GM12864 (cell line): ENCODE results near the gene TMEM272.
A peak's percentile ranks its signal among the peaks of the same experiment; 100 is the strongest.

ENCODE experiments used
- DNase-seq: peaks from one replicate; pipeline ENCODE4 v3.0.0-alpha.2; 2011; ENCODE audit warnings: low read depth
- H3K4me3 ChIP-seq: 2 replicates; pipeline ENCODE4 v1.5.1; 2011; ENCODE audit warnings: mild to moderate bottlenecking, low read depth, low read length, control low read depth
- CTCF ChIP-seq: IDR thresholded peaks from 2 replicates; pipeline ENCODE4 v1.5.1; 2011; ENCODE audit warnings: low read depth, mild to moderate bottlenecking, moderate library complexity, low read length, control low read depth, inconsistent platforms; ENCODE audit errors: missing control alignments

TMEM272 gene

DNA sequence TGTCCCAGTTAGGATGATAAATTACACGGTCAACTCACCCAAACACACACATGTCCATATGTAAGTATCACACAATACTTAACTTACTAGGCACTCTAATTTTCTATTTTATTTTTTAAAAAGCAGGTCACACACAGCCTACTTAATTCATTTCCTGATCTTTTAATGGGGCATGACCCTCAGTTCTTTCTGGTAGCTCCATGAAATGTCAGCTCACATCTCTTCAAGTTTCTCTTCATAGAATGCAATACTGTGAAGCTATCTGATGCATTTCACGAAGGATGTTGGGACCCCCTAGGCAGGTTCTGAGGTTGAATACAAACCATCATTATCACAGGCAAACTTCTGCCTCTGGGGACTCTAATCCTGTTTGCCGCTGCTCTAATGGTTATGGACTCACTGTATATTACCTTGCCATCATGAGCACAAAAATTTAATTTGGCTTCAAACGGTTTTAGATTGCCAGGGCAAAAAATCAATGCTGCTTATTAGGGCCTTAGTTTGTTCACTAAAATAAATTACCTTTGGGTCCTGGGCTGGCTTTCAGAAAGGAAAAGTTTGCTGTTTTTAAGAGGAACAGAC is 24.9 kb downstream of the TMEM272 start:
- DNase-seq = no peak
- TF ChIP-seq CTCF = no peak
- H3K4me3 ChIP-seq = no peak overlapping the region

DNA sequence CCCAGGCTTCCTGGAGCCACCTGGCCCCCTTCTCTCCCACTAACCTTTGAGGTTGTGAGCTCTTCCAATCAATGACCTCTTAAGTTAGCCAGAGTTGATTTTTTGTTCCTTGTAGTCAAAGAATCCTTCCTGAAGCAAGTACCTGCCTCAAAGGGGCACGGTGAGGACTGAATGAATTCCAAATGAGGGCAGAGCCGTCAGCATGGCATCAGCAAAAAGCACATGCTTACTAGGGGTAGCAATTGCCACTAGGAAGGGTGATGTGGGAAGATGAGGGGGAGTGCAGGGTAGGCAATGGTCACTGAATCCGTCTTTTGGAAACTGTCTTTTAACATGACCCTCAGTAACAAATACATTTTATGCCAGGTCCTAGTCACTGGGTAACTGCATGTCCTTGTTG is 25.4 kb downstream of the TMEM272 start:
- no peak for DNase-seq
- no peak overlapping the region for H3K4me3 ChIP-seq
- no peak for TF ChIP-seq CTCF

DNA sequence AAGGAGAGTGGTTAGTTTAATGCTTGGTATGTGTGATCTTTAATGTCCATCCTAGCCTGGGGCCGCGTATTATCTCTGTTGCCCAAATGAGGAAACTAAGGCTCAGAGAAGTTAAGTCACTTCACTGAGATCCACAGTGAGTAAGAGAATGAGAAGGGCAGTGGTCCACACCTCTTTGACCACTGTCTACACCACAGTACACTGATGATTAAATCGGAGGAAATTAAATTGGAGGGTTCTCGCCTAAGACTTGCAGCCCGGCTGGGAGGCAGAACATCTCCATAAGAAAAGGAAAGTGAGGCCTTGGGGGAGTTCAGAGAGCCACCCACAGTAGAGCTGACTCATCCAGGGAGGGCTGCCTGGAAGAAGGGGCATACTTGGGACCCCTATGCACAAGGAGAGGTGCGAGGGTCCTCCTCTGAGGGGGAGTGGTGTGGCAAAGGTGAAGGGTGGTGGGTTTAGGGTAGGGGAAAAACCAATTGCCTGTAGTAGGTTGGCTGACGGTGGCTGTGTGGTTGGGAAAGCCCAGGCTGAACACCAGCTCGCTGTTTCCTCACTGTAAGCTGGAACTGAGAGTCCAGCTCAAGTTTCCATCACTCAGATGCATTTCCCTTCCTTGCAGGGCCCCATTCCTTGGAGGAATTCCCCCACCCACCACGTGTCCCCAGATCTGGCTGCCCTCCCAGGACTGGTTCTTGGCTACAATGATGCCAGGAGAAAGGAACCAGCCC is 26.0 kb downstream of the TMEM272 start:
- TF ChIP-seq CTCF = no peak
- DNase-seq = no peak
- no peak overlapping the region for H3K4me3 ChIP-seq

DNA sequence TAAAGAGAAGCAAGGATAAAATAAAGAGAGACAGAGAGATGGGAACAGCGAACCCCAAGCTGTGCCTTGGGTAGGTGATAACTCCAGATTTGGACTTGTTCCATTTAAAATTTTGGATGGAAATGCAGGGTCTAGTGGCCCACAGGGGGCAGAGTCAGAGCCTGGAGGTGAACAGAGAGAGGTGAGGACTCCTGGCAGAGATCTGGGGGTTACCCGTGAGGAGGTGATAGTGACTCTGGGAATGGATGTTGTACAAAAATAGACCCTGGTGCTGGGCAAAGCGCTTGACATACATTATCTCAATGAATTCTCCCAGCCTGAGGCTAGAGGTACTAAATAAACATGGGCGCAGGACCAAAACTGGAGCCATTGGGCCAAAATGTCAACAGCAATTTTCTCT is 26.7 kb downstream of the TMEM272 start:
- no peak for DNase-seq
- H3K4me3 ChIP-seq = no peak overlapping the region
- peak; percentile 12 for TF ChIP-seq CTCF

DNA sequence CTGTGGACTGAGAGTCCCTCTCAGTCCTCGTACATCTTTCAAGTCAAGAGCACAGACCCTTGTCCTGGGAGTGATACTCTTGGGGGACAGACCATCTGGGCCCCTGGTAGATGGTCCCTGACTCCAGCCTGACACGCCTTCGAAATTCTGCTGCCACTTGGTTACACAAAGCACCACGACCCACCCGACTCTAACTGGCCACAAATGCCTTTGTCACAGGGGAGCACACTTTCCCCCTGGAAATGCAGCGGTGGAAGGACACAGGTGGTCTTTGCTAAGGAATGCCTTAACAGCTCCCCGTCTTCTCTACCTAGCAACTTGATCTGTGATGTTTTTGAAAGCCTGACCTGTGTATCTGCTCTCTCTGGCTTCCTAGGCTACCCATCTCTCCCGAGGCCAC is 27.3 kb downstream of the TMEM272 start:
- H3K4me3 ChIP-seq = no peak overlapping the region
- TF ChIP-seq CTCF = no peak
- no peak for DNase-seq

GRCh38 chr13:51816604-51817249 is 28.2 kb downstream of the TMEM272 start:
- H3K4me3 ChIP-seq = no peak overlapping the region
- DNase-seq = no peak
- no peak for TF ChIP-seq CTCF
